ENCODE measurements around the gene CMC1.
"Not testable (repeated sequence)": the region's sequence is repeated elsewhere in the genome, so short reads cannot be mapped to it uniquely, and the experiment has no call there.

CMC1 gene

GRCh38 chr3:28262001-28262400, 20.6 kb downstream of the CMC1 start:
- no peak for TF ChIP-seq CTCF (IDR thresholded peaks at IDR 0.05; ENCODE audit: insufficient read depth, low read depth, low read length, missing control alignments)
- DNase-seq (ENCODE audit: low read depth): no peak
- no peak overlapping the region for H3K4me3 ChIP-seq (ENCODE audit: low read depth, low read length)

- H3K4me3 ChIP-seq (ENCODE audit: low read depth, low read length): no peak overlapping the region
- TF ChIP-seq CTCF (IDR thresholded peaks at IDR 0.05; ENCODE audit: insufficient read depth, low read depth, low read length, missing control alignments): no peak
- no peak for DNase-seq (ENCODE audit: low read depth)
Measured at GRCh38 chr3:28265641-28266040, 24.2 kb downstream of the CMC1 start.

GRCh38 chr3:28267984-28268849, 26.8 kb downstream of the CMC1 start:
- no peak for DNase-seq (ENCODE audit: low read depth)
- H3K4me3 ChIP-seq (ENCODE audit: low read depth, low read length): no peak overlapping the region
- TF ChIP-seq CTCF (IDR thresholded peaks at IDR 0.05; ENCODE audit: insufficient read depth, low read depth, low read length, missing control alignments): no peak

GRCh38 chr3:28268989-28269388, 27.6 kb downstream of the CMC1 start:
- no peak overlapping the region for H3K4me3 ChIP-seq (ENCODE audit: low read depth, low read length)
- TF ChIP-seq CTCF (IDR thresholded peaks at IDR 0.05; ENCODE audit: insufficient read depth, low read depth, low read length, missing control alignments): peak; percentile 13
- no peak for DNase-seq (ENCODE audit: low read depth)

- not testable (repeated sequence) for DNase-seq (ENCODE audit: low read depth); H3K4me3 ChIP-seq (ENCODE audit: low read depth, low read length)
Measured at GRCh38 chr3:28269884-28270283, 28.5 kb downstream of the CMC1 start.

- TF ChIP-seq CTCF (IDR thresholded peaks at IDR 0.05; ENCODE audit: insufficient read depth, low read depth, low read length, missing control alignments): no peak
- DNase-seq (ENCODE audit: low read depth): no peak
- H3K4me3 ChIP-seq (ENCODE audit: low read depth, low read length): no peak overlapping the region
Measured at GRCh38 chr3:28273837-28274236, 32.4 kb downstream of the CMC1 start.

GRCh38 chr3:28278918-28279317, 37.5 kb downstream of the CMC1 start:
- TF ChIP-seq CTCF (IDR thresholded peaks at IDR 0.05; ENCODE audit: insufficient read depth, low read depth, low read length, missing control alignments): no peak
- no peak for DNase-seq (ENCODE audit: low read depth)
- H3K4me3 ChIP-seq (ENCODE audit: low read depth, low read length): no peak overlapping the region

Measured in GM12865 (cell line).